Psoas muscle (tissue), 8 donors: ENCODE results near the gene COX19. TPM values are rescaled to one million over a fixed set of nuclear protein-coding genes. Genes with fewer than 3 reads are reported as not detected.
A peak's percentile ranks its signal among the peaks of the same experiment; 100 is the strongest.

Experiments used
- ATAC-seq, 4 donors: fragments of 200-7000 bp; cut with Tn5 transposase; one replicate each; pipeline ENCODE4 v1.9.1; 2020; ENCODE audit warnings: moderate library complexity in 3 of 4, mild to moderate bottlenecking in 2 of 4
- DNase-seq, 2 donors: peaks; one replicate each; pipeline ENCODE4 v3.0.0-alpha.2; 2020
- H3K27ac ChIP-seq: fragments of 200-600 bp; one replicate; pipeline ENCODE4 v1.8.0; 2022
- H3K27me3 ChIP-seq, 3 donors: fragments of 200-600 bp in 1 of 3; one replicate each; pipeline versions ENCODE4 v1.6.1 to v1.8.0; 2013 to 2022; ENCODE audit warnings: low read length in 2 of 3, mild to moderate bottlenecking in 2 of 3, moderate library complexity in 1 of 3; ENCODE audit not compliant: insufficient read depth in 3 of 3
- H3K36me3 ChIP-seq, 2 donors: fragments of 200-600 bp in 1 of 2; one replicate each; pipeline versions ENCODE4 v1.6.1 to v1.8.0; 2013 to 2022; ENCODE audit warnings: low read depth in 1 of 2, mild to moderate bottlenecking in 1 of 2, moderate library complexity in 1 of 2; ENCODE audit not compliant: insufficient read depth in 1 of 2
- H3K4me1 ChIP-seq: fragments of 200-600 bp; one replicate; pipeline ENCODE4 v1.8.0; 2022
- H3K4me3 ChIP-seq: fragments of 200-600 bp; one replicate; pipeline ENCODE4 v1.8.0; 2022; ENCODE audit warnings: mild to moderate bottlenecking
- H3K9me3 ChIP-seq: fragments of 200-600 bp; one replicate; pipeline ENCODE4 v1.8.0; 2022
- WGBS, 3 donors: extraction: QIAGEN DNeasy Blood & Tissue Kit; methylation state at CpG; one replicate each; pipeline versions ENCODE4 v1.1.6 to v1.1.7; 2013; 5-methylcytosine and 5-hydroxymethylcytosine counted together
- intact Hi-C, 2 donors: fragments of 100-400 bp; cut with DNase I; formaldehyde crosslinking; loops; one replicate each; pipeline versions ENCODE4 v1.11.0 to v1.14.2; 2022
- polyA plus RNA-seq, 3 donors: library from polyadenylated mRNA; stranded (reverse); fragments of 200-250 nt; gene quantifications; one replicate each; pipeline ENCODE4 v1.2.3, GENCODE V29; 2013
- total RNA-seq, 4 donors: library from RNA; stranded (reverse); fragmentation: NEBNext Ultra II Directional in 2 of 4; extraction: Animal tissue kit (Norgen Biotek cat#: 25700) in 2 of 4; gene quantifications; one replicate each; pipeline versions ENCODE4 v1.2.1 to v1.2.4, GENCODE V29; 2021 to 2023
- TF ChIP-seq, protein P1 (sequence below): fragments of 200-600 bp; IDR thresholded peaks from one replicate; pipeline ENCODE4 v1.8.0; 2022; ENCODE audit warnings: antibody characterized with exemption
- donor health status: healthy with polysubstance abuse.
- donor health status: DM: no; HTN: no; CAD: no; lungs with moderate emphysema.
- donor health status: Bipolar disorder and iron deficiency.
- donor health status: healthy.
- donor health status: DM: yes; HTN: yes; CAD: no.
- donor health status: DM: no; HTN: no; CAD: no.
- donor health status: DM: no; HTN: no; CAD: no.
- donor health status: DM: yes; HTN: yes; CAD: no.

The COX19 gene
- total and polyA plus RNA-seq, 7 donors: 4.5 to 12.2 (median 7.5) TPM

DNA sequence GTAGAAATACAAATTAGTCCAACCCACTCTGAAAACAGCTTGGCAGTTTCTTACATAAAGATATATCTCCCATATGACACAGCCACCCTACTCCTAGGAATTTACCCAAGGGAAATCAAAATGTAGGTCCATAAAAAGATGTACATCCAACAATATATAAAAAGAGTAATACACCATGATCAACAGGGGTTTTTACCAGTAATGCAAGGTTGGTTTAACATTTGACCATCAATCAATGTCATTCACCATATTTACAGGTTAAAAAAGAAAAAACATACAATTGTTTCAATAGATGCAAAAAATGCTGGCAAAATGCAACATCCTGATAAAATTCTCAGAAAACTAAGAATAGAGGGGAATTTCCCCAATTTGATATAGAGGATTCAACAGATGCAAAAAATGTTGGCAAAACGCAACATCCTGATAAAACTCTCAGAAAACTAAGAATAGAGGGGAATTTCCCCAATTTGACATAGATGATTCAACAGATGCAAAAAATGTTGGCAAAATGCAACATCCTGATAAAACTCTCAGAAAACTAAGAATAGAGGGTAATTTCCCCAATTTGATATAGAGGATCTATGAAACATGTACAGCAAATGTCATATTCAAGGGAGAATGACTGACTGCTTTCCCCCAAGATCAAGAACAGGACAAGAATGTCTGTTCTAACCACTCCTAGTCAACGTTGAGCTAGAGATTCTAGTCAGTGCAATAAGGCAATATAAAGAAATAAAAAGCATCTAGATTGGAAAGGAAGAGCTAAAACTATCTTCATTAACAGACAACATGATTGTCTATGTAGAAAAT is 34.5 kb downstream of the COX19 start:
- TF ChIP-seq, protein P1, sequence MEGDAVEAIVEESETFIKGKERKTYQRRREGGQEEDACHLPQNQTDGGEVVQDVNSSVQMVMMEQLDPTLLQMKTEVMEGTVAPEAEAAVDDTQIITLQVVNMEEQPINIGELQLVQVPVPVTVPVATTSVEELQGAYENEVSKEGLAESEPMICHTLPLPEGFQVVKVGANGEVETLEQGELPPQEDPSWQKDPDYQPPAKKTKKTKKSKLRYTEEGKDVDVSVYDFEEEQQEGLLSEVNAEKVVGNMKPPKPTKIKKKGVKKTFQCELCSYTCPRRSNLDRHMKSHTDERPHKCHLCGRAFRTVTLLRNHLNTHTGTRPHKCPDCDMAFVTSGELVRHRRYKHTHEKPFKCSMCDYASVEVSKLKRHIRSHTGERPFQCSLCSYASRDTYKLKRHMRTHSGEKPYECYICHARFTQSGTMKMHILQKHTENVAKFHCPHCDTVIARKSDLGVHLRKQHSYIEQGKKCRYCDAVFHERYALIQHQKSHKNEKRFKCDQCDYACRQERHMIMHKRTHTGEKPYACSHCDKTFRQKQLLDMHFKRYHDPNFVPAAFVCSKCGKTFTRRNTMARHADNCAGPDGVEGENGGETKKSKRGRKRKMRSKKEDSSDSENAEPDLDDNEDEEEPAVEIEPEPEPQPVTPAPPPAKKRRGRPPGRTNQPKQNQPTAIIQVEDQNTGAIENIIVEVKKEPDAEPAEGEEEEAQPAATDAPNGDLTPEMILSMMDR: no peak
- Histone ChIP-seq H3K4me3 (no peak overlapping the region), H3K36me3 (no peaks in the 10 kb centered on the region), H3K4me1 (no peaks in the 10 kb centered on the region), H3K27me3 (peaks cover 0 to 25% (median 2%) of the 10 kb centered on the region in 3 donors), H3K9me3 (no peaks in the 10 kb centered on the region), H3K27ac (no peak overlapping the region)
- ATAC-seq: no peak
- DNase-seq: no peak
- intact Hi-C loops: no loop called here
- WGBS, 3 donors: 21 to 33% (median 22%) methylated on average over 2 of the region's 2 CpGs

DNA sequence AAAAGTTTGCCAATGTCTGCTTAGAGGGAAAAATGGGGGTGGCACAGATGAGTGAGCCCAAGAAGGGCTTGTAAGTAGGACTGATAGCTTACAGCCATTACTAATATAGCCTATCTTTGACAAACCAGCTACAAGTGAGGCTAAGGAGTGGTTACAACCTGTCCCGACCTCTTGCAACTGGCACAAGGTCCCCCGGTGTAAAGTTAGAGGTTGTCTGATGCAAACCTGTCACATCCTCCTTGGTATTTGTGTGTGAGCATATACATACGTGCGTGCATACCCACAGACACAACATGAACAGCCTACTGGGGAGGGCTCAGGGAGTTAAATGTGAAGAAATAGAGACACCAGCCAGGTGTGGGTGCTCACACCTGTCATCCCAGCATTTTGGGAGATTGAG is 35.5 kb downstream of the COX19 start:
- 84 to 90% (median 86%) methylated on average over 4 of the region's 4 CpGs for WGBS, 3 donors
- TF ChIP-seq, protein P1: no peak

DNA sequence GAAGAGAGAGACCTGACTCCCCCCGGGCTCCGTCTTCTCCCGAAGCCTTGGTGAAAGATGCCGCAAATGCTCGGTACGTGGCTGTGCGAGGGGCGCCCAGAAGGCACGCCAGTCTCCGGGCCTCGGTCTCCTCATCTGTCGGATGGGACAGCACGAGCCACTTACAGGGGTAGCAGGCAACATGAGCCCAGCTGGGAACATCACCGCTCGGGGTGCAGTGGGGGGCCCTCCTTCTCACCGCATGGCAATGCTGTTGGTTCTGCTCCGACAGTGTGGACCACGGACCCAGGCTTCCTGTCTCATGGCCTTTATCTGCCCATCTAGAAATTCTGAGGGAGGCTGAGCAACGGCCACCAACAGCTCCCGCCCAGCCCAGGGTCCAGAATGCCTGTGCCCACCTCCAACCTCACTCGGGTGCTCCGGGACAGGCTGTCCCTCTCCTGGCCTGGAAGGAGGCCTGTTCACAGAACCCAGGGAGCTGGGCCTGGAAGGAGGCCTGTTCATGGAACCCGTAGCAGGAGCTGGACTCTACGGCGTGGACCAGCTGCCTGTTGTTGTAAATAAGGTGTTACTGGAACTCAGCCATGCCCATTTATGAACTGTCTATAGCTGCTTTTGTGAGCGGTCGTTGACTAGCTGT is 36.7 kb downstream of the COX19 start:
- DNase-seq: peak in 1 of 2 donors; percentile 28
- WGBS, 3 donors: 88 to 94% (median 92%) methylated on average over 27 of the region's 27 CpGs
- TF ChIP-seq, protein P1: no peak
- Histone ChIP-seq H3K27ac (no peak overlapping the region), H3K4me3 (no peak overlapping the region), H3K36me3 (no peaks in the 10 kb centered on the region), H3K27me3 (peaks cover 0 to 35% (median 2%) of the 10 kb centered on the region in 3 donors), H3K9me3 (no peaks in the 10 kb centered on the region), H3K4me1 (no peaks in the 10 kb centered on the region)
- ATAC-seq: no peak
- intact Hi-C loops: no loop called here

More for the DNA sequence above, 35.5 kb downstream of the COX19 start:
- intact Hi-C loops: no loop called here
- H3K36me3 ChIP-seq: no peaks in the 10 kb centered on the region
- H3K27me3 ChIP-seq: peaks cover 0 to 34% (median 2%) of the 10 kb centered on the region in 3 donors
- no peak overlapping the region for H3K27ac ChIP-seq
- DNase-seq: no peak
- H3K9me3 ChIP-seq: no peaks in the 10 kb centered on the region
- no peak overlapping the region for H3K4me3 ChIP-seq
- no peaks in the 10 kb centered on the region for H3K4me1 ChIP-seq
- no peak for ATAC-seq

DNA sequence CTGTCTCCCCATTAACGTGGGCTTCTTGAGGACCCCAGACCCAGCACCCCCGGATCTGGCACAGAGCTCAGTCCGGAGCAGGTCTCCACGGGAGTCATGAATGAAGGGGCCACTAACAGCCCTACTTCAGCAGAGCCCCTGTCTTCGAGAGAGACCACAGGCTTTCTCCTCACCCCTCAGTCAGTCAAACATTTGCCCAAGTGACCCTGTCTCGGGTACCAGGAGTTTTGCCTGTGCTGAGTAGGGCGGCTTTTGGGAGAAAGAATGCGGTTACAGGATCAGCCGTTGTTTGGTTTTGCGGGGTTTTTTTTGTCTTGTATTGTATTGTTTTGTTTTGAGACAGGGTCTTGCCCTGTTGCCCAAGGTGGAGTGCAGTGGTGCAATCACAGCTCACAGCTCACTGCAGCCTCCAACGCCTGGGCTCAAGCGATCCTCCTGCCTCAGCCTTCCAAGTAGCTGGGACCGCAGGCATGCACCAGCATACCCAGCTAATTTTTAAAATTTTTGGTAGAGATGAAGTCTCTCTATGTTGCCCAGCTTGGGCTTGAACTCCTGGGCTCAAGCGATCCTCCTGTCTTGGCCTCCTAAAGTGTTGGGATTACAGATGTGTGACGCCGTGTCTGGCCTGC is 37.4 kb downstream of the COX19 start:
- Histone ChIP-seq H3K27ac (no peak overlapping the region), H3K27me3 (peaks cover 0 to 35% (median 2%) of the 10 kb centered on the region in 3 donors), H3K9me3 (no peaks in the 10 kb centered on the region), H3K4me3 (no peak overlapping the region), H3K4me1 (no peaks in the 10 kb centered on the region), H3K36me3 (no peaks in the 10 kb centered on the region)
- intact Hi-C loops: no loop called here
- TF ChIP-seq, protein P1: no peak
- peak in 1 of 2 donors; percentile 17 for DNase-seq
- ATAC-seq: no peak
- WGBS, 3 donors: 76 to 80% (median 76%) methylated on average over 16 of the region's 16 CpGs
